ENCODE results near the gene TMEM250.
A peak's percentile ranks its signal among the peaks of the same experiment; 100 is the strongest.
"Not testable (repeated sequence)": the region's sequence is repeated elsewhere in the genome, so short reads cannot be mapped to it uniquely, and the experiment has no call there.

Gene TMEM250, protein sequence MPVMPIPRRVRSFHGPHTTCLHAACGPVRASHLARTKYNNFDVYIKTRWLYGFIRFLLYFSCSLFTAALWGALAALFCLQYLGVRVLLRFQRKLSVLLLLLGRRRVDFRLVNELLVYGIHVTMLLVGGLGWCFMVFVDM

DNA sequence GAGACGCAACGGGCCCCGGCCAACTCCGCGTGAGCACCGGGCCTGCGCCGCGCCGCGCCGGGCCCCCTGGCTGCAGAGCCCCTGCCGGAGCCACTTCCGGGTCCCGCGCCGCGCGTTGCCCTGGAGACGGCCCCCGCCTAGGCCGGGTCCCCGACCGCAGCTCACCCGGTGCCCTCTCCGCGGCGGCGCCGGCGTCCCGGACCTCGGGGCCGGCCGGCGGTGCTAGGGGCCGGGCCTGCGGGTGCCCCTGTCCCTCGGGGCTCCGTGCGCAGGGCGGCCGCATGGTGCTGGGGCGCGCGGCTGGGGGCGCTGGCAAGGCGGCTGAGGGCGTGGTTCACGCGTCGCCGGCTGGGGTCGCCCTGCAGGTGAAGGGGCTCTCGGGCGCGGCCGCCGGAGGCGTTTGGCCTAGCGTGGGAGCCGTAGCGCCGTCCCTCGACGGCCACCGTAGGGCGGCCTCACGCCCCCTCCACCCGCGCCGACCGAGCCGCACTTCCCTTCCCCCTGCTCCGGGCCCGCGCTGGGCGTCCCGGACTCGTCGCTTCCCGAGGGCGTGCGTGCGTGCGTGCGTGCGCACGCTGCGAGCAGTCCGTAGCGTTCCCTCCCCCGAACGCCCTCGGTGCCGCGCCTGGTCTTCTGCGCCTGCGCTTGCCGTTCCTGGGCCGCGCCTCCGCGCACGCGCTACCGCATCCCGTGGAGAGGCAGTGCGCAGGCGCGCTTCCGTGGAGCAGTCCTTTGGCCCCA lies at the start of gene TMEM250:
TMEM250 (minus strand) TSS at position 556 of the 741 bp plus-strand sequence. CDS start 1,975 bp downstream, outside the sequence.
- DNase-seq (ENCODE audit: extremely low spot score, insufficient read length, low read depth) (peak; percentile 91), FAIRE-seq (peak; percentile 99)

DNA sequence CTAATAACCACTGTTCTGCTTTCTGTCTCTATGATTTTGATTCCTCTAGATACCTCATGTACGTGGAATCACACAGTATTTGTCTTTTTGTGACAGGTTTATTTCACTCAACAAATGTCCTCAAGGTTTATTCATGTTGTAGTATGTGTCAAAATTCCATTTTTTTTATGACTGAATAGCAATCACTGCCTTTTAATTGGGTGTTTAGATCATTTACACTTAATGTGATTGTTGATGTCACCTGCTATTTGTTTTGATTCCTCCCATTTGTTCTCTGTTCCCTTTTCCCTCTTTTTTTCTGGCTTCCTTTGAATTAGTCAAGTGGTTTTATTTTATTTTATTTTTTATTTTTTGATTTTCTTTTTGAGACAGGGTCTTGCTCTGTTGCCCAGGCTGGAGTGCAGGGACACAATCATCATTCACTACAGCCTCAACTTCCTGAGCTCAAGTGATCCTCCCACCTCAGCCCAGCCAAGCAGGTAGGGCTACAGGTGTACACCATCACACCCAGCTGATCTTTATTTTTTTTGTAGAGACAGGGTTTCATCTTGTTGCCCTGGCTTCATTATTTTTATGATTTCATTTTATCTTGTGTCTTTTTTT lies 44.7 kb upstream of the TMEM250 start:
- FAIRE-seq (no peak), DNase-seq (ENCODE audit: extremely low spot score, insufficient read length, low read depth) (no peak)

DNA sequence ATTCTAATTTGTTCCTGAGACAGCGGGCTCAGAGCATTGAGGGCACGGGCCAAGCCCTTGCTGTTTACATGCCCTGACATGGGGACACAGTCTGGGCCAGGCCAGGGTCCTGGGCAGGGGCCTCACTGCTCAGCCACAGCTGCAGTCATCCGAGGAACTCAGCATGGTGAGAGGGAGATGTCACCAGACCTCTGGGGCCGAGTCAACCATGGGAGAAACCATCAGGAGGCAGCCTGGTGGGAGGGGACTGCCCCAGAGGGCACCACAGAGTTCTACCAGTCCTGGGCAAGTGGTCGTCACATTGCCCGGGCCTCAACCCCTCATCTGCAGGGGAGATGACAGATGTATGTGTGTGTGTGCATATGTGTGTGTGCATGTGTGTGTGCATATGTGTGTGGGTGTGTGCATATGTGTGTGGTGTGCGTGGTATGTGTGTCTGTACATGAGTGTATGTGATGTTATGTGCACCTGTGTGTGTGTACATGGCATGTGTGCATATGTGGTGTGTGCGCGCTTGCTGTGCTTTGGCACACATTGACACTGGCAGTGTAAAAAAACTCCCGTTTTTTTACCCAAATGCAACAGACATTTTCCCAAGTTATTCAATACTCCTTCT lies 42.4 kb upstream of the TMEM250 start:
- DNase-seq (ENCODE audit: extremely low spot score, insufficient read length, low read depth) (no peak), FAIRE-seq (no peak)

DNA sequence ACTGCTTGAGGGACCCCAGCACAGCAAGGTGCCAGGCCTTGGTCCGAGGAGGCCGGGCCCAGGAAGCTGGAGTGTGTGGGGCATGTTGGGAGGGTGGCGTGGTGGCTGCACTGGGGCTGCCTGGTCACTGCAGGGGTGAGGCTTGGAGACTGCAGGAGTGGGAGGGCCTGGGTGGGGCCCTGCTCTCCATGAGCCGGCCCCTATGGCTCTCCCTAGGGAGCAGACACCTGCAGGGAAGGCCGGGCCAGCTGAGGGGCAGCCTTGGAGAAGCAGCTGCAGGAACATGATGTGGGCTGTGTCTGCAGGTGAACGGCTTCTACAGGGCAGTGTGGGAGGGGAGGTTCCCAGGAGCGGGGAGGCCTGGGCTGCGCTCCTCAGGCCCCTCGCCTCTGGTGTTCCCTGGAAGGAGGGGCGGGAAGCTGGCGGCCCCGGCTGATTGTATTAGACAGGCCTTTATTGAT lies 41.7 kb upstream of the TMEM250 start:
- DNase-seq (ENCODE audit: extremely low spot score, insufficient read length, low read depth) = no peak
- no peak for FAIRE-seq

DNA sequence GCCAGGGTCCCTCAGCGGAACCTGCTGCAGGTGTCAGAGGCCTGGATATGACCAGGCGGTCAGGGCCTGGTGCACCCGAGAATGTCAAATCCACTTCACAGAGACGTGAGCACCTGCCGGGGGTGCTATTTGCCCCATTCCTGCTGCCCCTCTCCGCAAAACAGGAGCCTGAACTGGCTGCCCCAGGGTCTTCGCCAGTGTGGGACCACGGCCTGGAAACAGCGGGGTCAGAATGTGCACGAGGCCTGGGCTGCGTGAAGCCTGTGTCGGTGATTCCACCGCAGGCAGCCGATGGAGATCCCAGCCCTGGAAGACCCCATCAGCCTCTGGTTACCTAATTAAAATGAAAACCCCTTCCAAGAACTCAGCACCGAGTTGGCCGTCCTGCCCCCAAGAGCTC lies 41.2 kb upstream of the TMEM250 start:
- no peak for FAIRE-seq
- DNase-seq (ENCODE audit: extremely low spot score, insufficient read length, low read depth) = no peak

GRCh38 chr9:136157477-136158265 lies 39.0 kb upstream of the TMEM250 start:
- DNase-seq (ENCODE audit: extremely low spot score, insufficient read length, low read depth) = no peak
- FAIRE-seq = no peak

DNA sequence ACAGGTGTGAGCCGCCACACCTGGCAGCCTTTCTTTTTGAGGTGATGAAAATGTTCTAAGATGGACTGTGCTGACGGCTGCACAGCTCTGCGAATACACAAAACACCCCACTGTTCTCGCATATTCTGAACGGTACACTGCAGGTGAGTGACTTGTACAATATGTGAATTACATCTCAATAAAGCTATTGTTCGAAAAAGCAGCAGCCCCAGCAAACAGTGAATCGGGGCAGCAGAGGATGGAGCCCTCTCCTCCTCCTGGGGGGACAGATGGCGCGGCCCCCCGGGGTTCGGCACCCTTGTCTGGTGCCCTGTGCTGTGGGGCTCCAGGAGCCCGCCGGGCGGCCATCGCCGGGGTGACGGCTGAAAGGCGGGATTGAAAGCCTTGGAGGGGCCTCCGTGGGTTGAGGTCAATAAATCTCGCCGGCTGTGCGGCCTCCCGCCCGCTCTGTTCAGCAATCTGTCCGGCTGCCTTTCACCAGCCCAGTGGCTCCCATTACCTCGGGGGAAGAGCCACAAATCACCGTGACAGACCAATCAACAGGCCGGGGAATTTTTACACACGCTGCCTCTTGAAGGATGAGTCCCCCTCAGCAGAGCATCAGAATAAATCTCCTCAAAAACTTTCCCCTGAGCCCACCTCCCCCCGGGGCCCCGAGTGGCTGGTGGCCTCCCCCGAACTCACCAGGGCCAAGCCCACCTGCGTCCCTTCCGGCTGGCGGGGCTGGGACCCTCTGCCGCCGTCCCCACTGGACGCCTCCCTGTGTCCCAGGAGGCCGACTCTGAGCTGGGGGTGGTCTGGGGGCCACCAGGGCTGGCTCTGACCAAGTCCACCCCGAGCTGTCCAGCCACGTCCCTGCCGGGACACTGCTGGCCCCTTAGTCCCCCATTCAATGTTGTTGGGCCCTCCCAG lies 37.8 kb upstream of the TMEM250 start:
- DNase-seq (ENCODE audit: extremely low spot score, insufficient read length, low read depth) (no peak), FAIRE-seq (no peak)

- FAIRE-seq (no peak), DNase-seq (ENCODE audit: extremely low spot score, insufficient read length, low read depth) (no peak)
Observed at GRCh38 chr9:136155576-136155975, 36.9 kb upstream of the TMEM250 start.

- no peak for FAIRE-seq
Observed at GRCh38 chr9:136154943-136155342, 36.3 kb upstream of the TMEM250 start.

GRCh38 chr9:136153381-136154065 lies 34.8 kb upstream of the TMEM250 start:
- DNase-seq (ENCODE audit: extremely low spot score, insufficient read length, low read depth) (no peak), FAIRE-seq (no peak)

More at GRCh38 chr9:136154943-136155342, 36.3 kb upstream of the TMEM250 start:
- no peak for DNase-seq (ENCODE audit: extremely low spot score, insufficient read length, low read depth)

GRCh38 chr9:136152931-136153330 lies 34.3 kb upstream of the TMEM250 start:
- no peak for FAIRE-seq
- DNase-seq (ENCODE audit: extremely low spot score, insufficient read length, low read depth) = no peak

DNA sequence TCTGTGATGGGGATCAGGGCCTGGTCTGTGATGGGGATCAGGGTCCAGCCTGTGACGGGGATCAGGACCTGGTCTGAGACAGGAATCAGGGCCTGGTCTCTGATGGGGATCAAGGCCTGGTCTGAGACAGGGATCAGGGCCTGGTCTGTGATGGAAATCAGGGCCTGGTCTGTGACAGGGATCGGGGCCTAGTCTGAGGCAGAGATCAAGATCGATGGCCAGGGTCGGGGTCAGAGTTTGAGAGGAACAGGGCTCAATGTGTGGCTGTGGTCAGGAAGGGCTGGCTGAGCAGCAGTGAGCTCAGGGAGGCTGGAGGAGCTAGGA lies 33.8 kb upstream of the TMEM250 start:
- FAIRE-seq (no peak), DNase-seq (ENCODE audit: extremely low spot score, insufficient read length, low read depth) (no peak)

- FAIRE-seq (no peak), DNase-seq (ENCODE audit: extremely low spot score, insufficient read length, low read depth) (no peak)
Observed at GRCh38 chr9:136151848-136152542, 33.3 kb upstream of the TMEM250 start.

GRCh38 chr9:136151214-136151804 lies 32.6 kb upstream of the TMEM250 start:
- no peak for DNase-seq (ENCODE audit: extremely low spot score, insufficient read length, low read depth)
- no peak for FAIRE-seq

GRCh38 chr9:136150664-136151213 lies 32.1 kb upstream of the TMEM250 start:
- DNase-seq (ENCODE audit: extremely low spot score, insufficient read length, low read depth); FAIRE-seq: not testable (repeated sequence)

- no peak for FAIRE-seq
Observed at GRCh38 chr9:136149853-136150252, 31.2 kb upstream of the TMEM250 start.

DNA sequence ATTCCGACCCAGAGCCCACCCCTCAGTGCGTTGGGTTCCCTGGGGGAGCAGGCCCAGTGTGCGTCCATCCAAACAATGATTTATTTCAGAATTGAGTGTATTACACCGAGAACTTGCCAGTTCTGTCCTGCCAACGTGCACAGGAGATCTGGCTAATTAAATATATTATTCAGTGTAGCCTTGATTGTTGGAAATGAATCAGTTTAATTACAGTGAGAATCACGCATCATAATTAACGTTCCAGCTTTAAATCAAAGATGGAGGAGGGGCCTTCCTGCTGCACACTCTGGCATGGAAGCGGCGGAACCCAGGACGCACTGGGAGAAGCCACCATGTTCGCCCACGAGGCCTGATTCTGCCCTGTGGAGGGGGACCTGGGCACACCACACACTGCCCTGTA lies 30.7 kb upstream of the TMEM250 start:
- DNase-seq (ENCODE audit: extremely low spot score, insufficient read length, low read depth) (no peak), FAIRE-seq (no peak)

More at GRCh38 chr9:136149853-136150252, 31.2 kb upstream of the TMEM250 start:
- no peak for DNase-seq (ENCODE audit: extremely low spot score, insufficient read length, low read depth)
